NCI-H748 treated with DMSO at 0.1 percent for 48 hours (cell line): ENCODE measurements around the gene RAB40A.
"Not testable (repeated sequence)": the region's sequence is repeated elsewhere in the genome, so short reads cannot be mapped to it uniquely, and the experiment has no call there.

Experiments
- DNase-seq: peaks from one replicate; lab custom pipeline; 2025; lab: John Stamatoyannopoulos, UW

The RAB40A gene

GRCh38 chrX:103461156-103461555, 58.1 kb downstream of the RAB40A start:
- no peak for DNase-seq

- DNase-seq: not testable (repeated sequence)
Observed at GRCh38 chrX:103460001-103460755, 59.1 kb downstream of the RAB40A start.

GRCh38 chrX:103453655-103454054, 65.6 kb downstream of the RAB40A start:
- DNase-seq: no peak
